Thoracic aorta (tissue), 2 donors: ENCODE data around the gene ELFN1. TPM values are rescaled to one million over a fixed set of nuclear protein-coding genes. Genes with fewer than 3 reads are reported as not detected.

Experiments used
- ATAC-seq: fragments of 150-250 bp; one replicate; pipeline ENCODE4 v1.8.0; 2017; ENCODE audit warnings: low read depth; ENCODE audit not compliant: insufficient number of reproducible peaks, low FRiP score
- DNase-seq: peaks from one replicate; pipeline ENCODE4 v3.0.0-alpha.2; 2020; ENCODE audit warnings: low spot score
- H3K27ac ChIP-seq, 2 donors: fragments of 200-600 bp; sonication (generic); 1 replicate in 1 of 2; 2 replicates in 1 of 2; pipeline ENCODE4 v1.5.1; 2016; ENCODE audit warnings: mild to moderate bottlenecking in 2 of 2, moderate library complexity in 2 of 2
- H3K27me3 ChIP-seq: fragments of 200-600 bp; sonication (generic); replicated peaks from 2 replicates; pipeline ENCODE4 v1.6.0; 2016; ENCODE audit warnings: mild to moderate bottlenecking; ENCODE audit not compliant: insufficient read depth
- H3K36me3 ChIP-seq: fragments of 200-600 bp; sonication (generic); one replicate; pipeline ENCODE4 v1.5.1; 2016
- H3K4me1 ChIP-seq, 2 donors: fragments of 200-600 bp; sonication (generic); 1 replicate in 1 of 2; 2 replicates in 1 of 2; pipeline versions ENCODE4 v1.5.1 to v1.6.0; 2016; ENCODE audit warnings: low read depth in 2 of 2, mild to moderate bottlenecking in 1 of 2; ENCODE audit not compliant: control insufficient read depth in 1 of 2
- H3K4me3 ChIP-seq: fragments of 200-600 bp; sonication (generic); 2 replicates; pipeline ENCODE4 v1.5.1; 2016; ENCODE audit warnings: mild to moderate bottlenecking
- H3K9me3 ChIP-seq: fragments of 200-600 bp; sonication (generic); 2 replicates; pipeline ENCODE4 v1.5.1; 2016
- CTCF ChIP-seq: fragments of 200-600 bp; sonication (generic); IDR thresholded peaks from one replicate; pipeline ENCODE4 v1.5.1; 2019; ENCODE audit warnings: antibody characterized with exemption
- total RNA-seq, 2 donors: library from RNA; depleted of rRNA; stranded (reverse); fragments of >200 nt; gene quantifications; one replicate each; pipeline versions ENCODE4 v1.1.0 to v1.2.3, GENCODE V29; 2016

The ELFN1 gene
- total RNA-seq, 2 donors from 2014 or later, result 0.81 to 0.85 TPM

DNA sequence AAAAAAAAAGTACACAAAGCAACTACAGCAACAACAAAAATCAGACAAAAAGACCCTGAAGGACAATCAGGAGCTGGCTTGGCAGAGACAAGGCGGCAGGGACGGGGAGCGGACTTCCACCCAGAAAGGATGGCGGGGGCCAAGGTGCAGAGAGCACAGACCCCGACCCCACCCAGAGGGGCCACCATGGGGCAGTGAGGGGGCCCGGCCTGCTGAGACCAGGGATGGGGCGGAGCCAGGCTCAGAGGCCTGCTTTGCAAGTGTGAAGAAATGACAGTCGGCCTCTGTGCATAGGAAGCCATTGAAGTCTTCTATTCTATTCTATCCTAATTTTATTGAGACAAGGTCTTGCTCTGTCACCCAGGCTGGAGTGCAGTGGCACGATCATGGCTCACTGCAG, 82.0 kb downstream of the ELFN1 start:
- Histone ChIP-seq H3K27ac (no peak overlapping the region), H3K27me3 (no peaks in the 10 kb centered on the region), H3K36me3 (no peaks in the 10 kb centered on the region), H3K4me3 (no peak overlapping the region), H3K9me3 (no peaks in the 10 kb centered on the region), H3K4me1 (no peaks in the 10 kb centered on the region)
- TF ChIP-seq CTCF, result no peak
- DNase-seq, result no peak
- no peak for ATAC-seq

- no peaks in the 10 kb centered on the region for H3K27me3 ChIP-seq
- no peak for TF ChIP-seq CTCF
Measured at GRCh38 chr7:1752771-1753563, 82.9 kb downstream of the ELFN1 start.

DNA sequence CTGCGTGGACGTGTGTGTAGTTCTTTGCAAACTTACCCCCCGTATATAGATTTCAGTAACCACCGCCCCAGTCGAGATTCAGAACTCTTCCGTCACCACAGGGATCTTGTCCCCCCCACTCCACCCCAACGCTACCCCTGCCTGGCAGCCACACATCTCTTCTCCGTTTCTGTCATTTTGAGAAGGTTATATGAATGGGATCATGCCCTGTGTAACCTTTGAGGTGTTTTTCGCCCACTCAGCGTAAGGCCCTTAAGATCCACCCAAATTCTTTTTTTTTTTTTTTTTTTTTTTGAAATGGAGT, 83.4 kb downstream of the ELFN1 start:
- Histone ChIP-seq H3K9me3 (no peaks in the 10 kb centered on the region), H3K4me1 (no peaks in the 10 kb centered on the region), H3K36me3 (no peaks in the 10 kb centered on the region), H3K27ac (no peak overlapping the region), H3K4me3 (no peak overlapping the region), H3K27me3 (no peaks in the 10 kb centered on the region)
- ATAC-seq (no peak), DNase-seq (no peak)
- no peak for TF ChIP-seq CTCF

More at GRCh38 chr7:1752771-1753563, 82.9 kb downstream of the ELFN1 start:
- Histone ChIP-seq H3K9me3 (no peaks in the 10 kb centered on the region), H3K4me3 (no peak overlapping the region), H3K4me1 (no peaks in the 10 kb centered on the region), H3K27ac (no peak overlapping the region), H3K36me3 (no peaks in the 10 kb centered on the region)
- DNase-seq, result no peak
- ATAC-seq, result no peak

GRCh38 chr7:1754345-1754908, 84.3 kb downstream of the ELFN1 start:
- ATAC-seq (no peak), DNase-seq (no peak)
- Histone ChIP-seq H3K36me3 (no peaks in the 10 kb centered on the region), H3K9me3 (no peaks in the 10 kb centered on the region), H3K27ac (no peak overlapping the region), H3K27me3 (no peaks in the 10 kb centered on the region), H3K4me3 (no peak overlapping the region), H3K4me1 (no peaks in the 10 kb centered on the region)
- TF ChIP-seq CTCF, result no peak

DNA sequence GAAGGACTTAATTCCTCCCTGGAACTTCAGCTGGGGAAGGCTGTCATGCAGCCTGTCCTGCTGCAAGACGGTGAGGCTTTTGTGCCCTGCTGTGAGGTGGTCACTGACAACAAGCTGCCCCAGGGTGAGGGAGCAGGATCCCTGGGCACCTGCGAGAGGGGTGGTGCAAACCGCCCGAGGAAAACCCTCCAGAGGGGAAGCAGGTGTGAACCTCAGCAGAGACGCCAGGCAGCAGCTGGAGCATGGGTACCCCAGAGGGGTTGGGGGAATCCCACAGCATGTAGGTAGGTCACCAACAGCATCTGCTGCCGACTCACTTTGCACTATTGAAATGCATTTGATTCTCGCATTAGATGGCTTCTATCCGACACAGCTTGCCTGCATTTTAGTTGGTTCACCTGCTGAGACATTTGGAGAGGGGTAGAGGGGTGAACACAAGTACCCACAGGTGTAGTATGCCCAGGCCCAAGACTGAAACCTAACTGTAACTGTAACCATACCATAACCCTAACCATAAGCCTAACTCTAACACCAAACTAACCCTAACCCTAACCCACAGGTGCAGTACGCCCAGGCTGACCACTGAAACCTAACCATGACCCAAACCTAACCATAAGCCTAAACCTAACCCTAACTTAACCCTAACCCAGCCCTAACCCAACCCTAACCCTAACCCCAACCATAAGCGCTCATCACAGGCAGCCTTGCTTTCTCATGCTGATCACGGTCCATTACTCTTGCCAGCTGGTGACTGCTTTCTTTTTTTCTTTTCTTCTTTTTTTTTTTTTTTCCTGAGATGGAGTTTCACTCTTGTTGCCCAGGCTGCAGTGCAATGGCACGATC, 85.9 kb downstream of the ELFN1 start:
- Histone ChIP-seq H3K4me3 (no peak overlapping the region), H3K36me3 (no peaks in the 10 kb centered on the region), H3K9me3 (no peaks in the 10 kb centered on the region), H3K27ac (no peak overlapping the region), H3K4me1 (no peaks in the 10 kb centered on the region), H3K27me3 (no peaks in the 10 kb centered on the region)
- no peak for ATAC-seq
- no peak for DNase-seq
- no peak for TF ChIP-seq CTCF
